HepG2 (cell line): ENCODE measurements around the gene MAJIN. TPM values are rescaled to one million over a fixed set of nuclear protein-coding genes. Genes with fewer than 3 reads are reported as not detected.

Experiments
- ATF1 ChIP-seq: IDR thresholded peaks from 2 replicates; pipeline ENCODE4 v1.6.1; 2016; ENCODE audit warnings: mild to moderate bottlenecking, control low read depth
- BCL6 ChIP-seq: IDR thresholded peaks from 2 replicates; pipeline ENCODE4 v1.6.1; 2016; ENCODE audit warnings: missing genetic modification reagents, missing compliant biosample characterization
- BHLHE40 ChIP-seq: IDR thresholded peaks from 2 replicates; pipeline ENCODE4 v1.6.1; 2011; ENCODE audit warnings: low read length, improper control_type of control experiment
- CEBPG ChIP-seq: IDR thresholded peaks from 2 replicates; pipeline ENCODE4 v1.6.1; 2016
- EED ChIP-seq: sonication (generic); formaldehyde crosslinking; IDR thresholded peaks from 2 replicates; pipeline ENCODE4 v1.5.0; 2020; ENCODE audit warnings: mild to moderate bottlenecking, missing genetic modification reagents
- ETV6 ChIP-seq: sonication (generic); formaldehyde crosslinking; conservative IDR thresholded peaks from 2 replicates; pipeline ENCODE4 v1.4.0; 2020; ENCODE audit warnings: missing genetic modification reagents
- IKZF4 ChIP-seq: sonication (generic); formaldehyde crosslinking; IDR thresholded peaks from 2 replicates; pipeline ENCODE4 v1.5.1; 2020; ENCODE audit warnings: borderline replicate concordance, mild to moderate bottlenecking, low read depth, missing genetic modification reagents; ENCODE audit errors: not compliant biosample characterization
- MNT ChIP-seq: fragments of 450-650 bp; IDR thresholded peaks from 2 replicates; pipeline ENCODE4 v1.6.1; 2016
- MTERF4 ChIP-seq: sonication (generic); formaldehyde crosslinking; IDR thresholded peaks from 2 replicates; pipeline ENCODE4 v1.8.0; 2023; ENCODE audit warnings: mild to moderate bottlenecking, missing genetic modification reagents
- NAIF1 ChIP-seq: sonication (generic); formaldehyde crosslinking; IDR thresholded peaks from 2 replicates; pipeline ENCODE4 v1.5.0; 2020; ENCODE audit warnings: mild to moderate bottlenecking, missing genetic modification reagents, borderline replicate concordance
- PCBP1 ChIP-seq: fragments of 200-400 bp; formaldehyde crosslinking; IDR thresholded peaks from 2 replicates; pipeline ENCODE4 v1.6.1; 2017; ENCODE audit warnings: mild to moderate bottlenecking, low read depth, low read length, borderline replicate concordance
- RAD21 ChIP-seq: fragments of 450-650 bp; formaldehyde crosslinking; IDR thresholded peaks from 2 replicates; pipeline ENCODE4 v1.5.0; 2020; ENCODE audit warnings: mild to moderate bottlenecking
- SAP130 ChIP-seq: IDR thresholded peaks from 2 replicates; pipeline ENCODE4 v1.6.1; 2016; ENCODE audit warnings: low read depth
- SNAPC2 ChIP-seq: sonication (generic); formaldehyde crosslinking; IDR thresholded peaks from 2 replicates; pipeline ENCODE4 v1.8.1; 2022; ENCODE audit warnings: mild to moderate bottlenecking, missing genetic modification reagents
- TERF1 ChIP-seq: sonication (generic); formaldehyde crosslinking; IDR thresholded peaks from 2 replicates; pipeline ENCODE4 v1.8.0; 2022; ENCODE audit warnings: mild to moderate bottlenecking, missing genetic modification reagents, moderate library complexity
- TMF1 ChIP-seq: sonication (generic); formaldehyde crosslinking; IDR thresholded peaks from 2 replicates; pipeline ENCODE4 v1.8.1; 2022; ENCODE audit warnings: low read depth, missing genetic modification reagents
- ZBTB3 ChIP-seq: sonication (generic); formaldehyde crosslinking; IDR thresholded peaks from 2 replicates; pipeline ENCODE4 v1.4.0; 2020; ENCODE audit warnings: low read depth, mild to moderate bottlenecking, moderate library complexity, missing genetic modification reagents, borderline replicate concordance
- ZFP90 ChIP-seq: sonication (generic); formaldehyde crosslinking; IDR thresholded peaks from 2 replicates; pipeline ENCODE4 v1.8.0; 2022; ENCODE audit warnings: missing genetic modification reagents, mild to moderate bottlenecking, inconsistent platforms, borderline replicate concordance
- ZFY ChIP-seq: sonication (generic); formaldehyde crosslinking; IDR thresholded peaks from 2 replicates; pipeline ENCODE4 v1.4.0; 2020; ENCODE audit warnings: missing genetic modification reagents
- ZNF747 ChIP-seq: sonication (generic); formaldehyde crosslinking; IDR thresholded peaks from 2 replicates; pipeline ENCODE4 v1.8.1; 2023; ENCODE audit warnings: missing genetic modification reagents, mild to moderate bottlenecking, borderline replicate concordance
- ZNF749 ChIP-seq: sonication (generic); formaldehyde crosslinking; IDR thresholded peaks from 2 replicates; pipeline ENCODE4 v1.8.0; 2022; ENCODE audit warnings: mild to moderate bottlenecking, missing genetic modification reagents, moderate library complexity, borderline replicate concordance
- ZNF782 ChIP-seq: sonication (generic); formaldehyde crosslinking; IDR thresholded peaks from 2 replicates; pipeline ENCODE4 v1.4.0; 2020; ENCODE audit warnings: missing genetic modification reagents, mild to moderate bottlenecking, borderline replicate concordance
- ZNF790 ChIP-seq: sonication (generic); formaldehyde crosslinking; IDR thresholded peaks from 2 replicates; pipeline ENCODE4 v1.8.0; 2022; ENCODE audit warnings: missing genetic modification reagents, mild to moderate bottlenecking, borderline replicate concordance
- polyA plus RNA-seq, 8 experiments: library from polyadenylated mRNA; depleted of rRNA in 3 of 8; stranded (reverse) in 7 of 8; unstranded in 1 of 8; fragments of >200 nt; fragmentation: Illumina TruSeq in 4 of 8; extraction: Trizol in 4 of 8; gene quantifications; 2 replicates each; pipeline versions ENCODE4 v1.2.1 to v1.2.3, GENCODE V29; 2011 to 2016; ENCODE audit warnings: low read depth in 4 of 8, missing spikeins in 1 of 8, mixed read lengths in 1 of 8; ENCODE audit not compliant: insufficient read depth in 1 of 8
- total RNA-seq, 5 experiments: library from RNA; depleted of rRNA; stranded (reverse); fragments of >200 nt; fragmentation: Illumina TruSeq; extraction: Trizol; gene quantifications; 2 replicates each; pipeline ENCODE4 v1.2.3, GENCODE V29; 2016; ENCODE audit warnings: low read depth in 1 of 5

MAJIN gene
- total and polyA plus RNA-seq, 2 of the 13 experiments (the other 11 are each of a cell fraction or from before 2014, with no cell fraction given) = not detected

- TF ChIP-seq MTERF4 (CRISPR knock-in tag) (peak; percentile 74), PCBP1 (no peak), SNAPC2 (CRISPR knock-in tag) (no peak), MNT (peak; percentile 63), BHLHE40 (peak; percentile 50; the same call in 1 of the 2 replicates), ATF1 (CRISPR knock-in tag) (0 out of 2 replicates have a peak, but pooled peaks have one; percentile 8), RAD21 (CRISPR knock-in tag) (peak; percentile 36; the same call in 1 of the 2 replicates), ZFY (CRISPR knock-in tag) (peak; percentile 100), ETV6 (CRISPR knock-in tag) (peak; percentile 55; the same call in 1 of the 2 replicates), CEBPG (CRISPR knock-in tag) (peak; percentile 65), TERF1 (CRISPR knock-in tag) (no peak), IKZF4 (CRISPR knock-in tag) (no peak), SAP130 (CRISPR knock-in tag) (peak; percentile 92), ZNF782 (peak; percentile 55; the same call in 1 of the 2 replicates), ZBTB3 (CRISPR knock-in tag) (no peak), ZFP90 (peak; percentile 57; the same call in 1 of the 2 replicates), ZNF749 (CRISPR knock-in tag) (peak; percentile 90; the same call in 1 of the 2 replicates), EED (CRISPR knock-in tag) (no peak; the same call in 1 of the 2 replicates), ZNF790 (CRISPR knock-in tag) (peak; percentile 41; the same call in 1 of the 2 replicates), ZNF747 (CRISPR knock-in tag) (no peak), TMF1 (no peak), BCL6 (peak; percentile 30; the same call in 1 of the 2 replicates), NAIF1 (CRISPR knock-in tag) (peak; percentile 61; the same call in 1 of the 2 replicates)
Observed at GRCh38 chr11:64916775-64917662, 54.9 kb downstream of the MAJIN start, which contains the start of gene ATG2A (continued).
